Skin epidermis (tissue), 12 donors: ENCODE results near the gene CRB3.

Experiments
- H3K27ac ChIP-seq, 21 experiments: fragments of 200-600 bp; sonication (generic) in 11 of 21; one replicate each; pipeline ENCODE4 v1.5.0; 2020; ENCODE audit warnings: mild to moderate bottlenecking in 3 of 21, inconsistent platforms in 2 of 21, moderate library complexity in 2 of 21
- H3K4me3 ChIP-seq, 7 experiments: fragments of 200-600 bp; sonication (generic) in 2 of 7; one replicate each; pipeline ENCODE4 v1.5.0; 2020; ENCODE audit warnings: inconsistent platforms in 2 of 7, mild to moderate bottlenecking in 2 of 7, moderate library complexity in 1 of 7

The CRB3 gene

GRCh38 chr19:6460099-6460884, 3.8 kb upstream of the CRB3 start:
- Histone ChIP-seq H3K27ac (peak overlapping the region in 18 of 21 experiments; percentile 39 to 87 (median 77)), H3K4me3 (peak overlapping the region; percentile 49 to 83 (median 67))

GRCh38 chr19:6465006-6465405, 935 bp downstream of the CRB3 start:
- H3K4me3 ChIP-seq, result peak overlapping the region in 5 of 7 experiments; percentile 30 to 69 (median 55)
- H3K27ac ChIP-seq, result peak overlapping the region in 8 of 21 experiments; percentile 62 to 88 (median 82)

GRCh38 chr19:6465663-6466062, 1.6 kb downstream of the CRB3 start:
- Histone ChIP-seq H3K27ac (no peak overlapping the region), H3K4me3 (no peak overlapping the region)

DNA sequence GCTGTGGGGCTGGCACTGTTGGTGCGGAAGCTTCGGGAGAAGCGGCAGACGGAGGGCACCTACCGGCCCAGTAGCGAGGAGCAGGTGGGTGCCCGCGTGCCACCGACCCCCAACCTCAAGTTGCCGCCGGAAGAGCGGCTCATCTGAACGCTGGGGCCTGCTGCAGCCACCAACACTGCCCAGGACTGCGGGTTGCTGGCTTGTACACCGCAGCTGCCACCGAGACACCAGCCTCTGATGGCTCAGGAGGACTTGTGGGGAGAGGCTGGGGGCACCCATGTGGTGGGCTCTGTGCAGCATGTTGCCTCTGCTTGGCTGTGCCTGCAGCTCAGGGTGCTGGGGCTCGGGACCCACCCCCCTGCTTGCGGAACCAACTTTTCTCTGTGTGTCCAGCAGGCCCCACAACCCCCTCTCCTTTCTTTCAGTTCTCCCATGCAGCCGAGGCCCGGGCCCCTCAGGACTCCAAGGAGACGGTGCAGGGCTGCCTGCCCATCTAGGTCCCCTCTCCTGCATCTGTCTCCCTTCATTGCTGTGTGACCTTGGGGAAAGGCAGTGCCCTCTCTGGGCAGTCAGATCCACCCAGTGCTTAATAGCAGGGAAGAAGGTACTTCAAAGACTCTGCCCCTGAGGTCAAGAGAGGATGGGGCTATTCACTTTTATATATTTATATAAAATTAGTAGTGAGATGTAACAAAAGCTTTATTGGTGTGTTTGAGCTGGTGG, 2.6 kb downstream of the CRB3 start:
- Histone ChIP-seq H3K4me3 (no peak overlapping the region), H3K27ac (no peak overlapping the region)

DNA sequence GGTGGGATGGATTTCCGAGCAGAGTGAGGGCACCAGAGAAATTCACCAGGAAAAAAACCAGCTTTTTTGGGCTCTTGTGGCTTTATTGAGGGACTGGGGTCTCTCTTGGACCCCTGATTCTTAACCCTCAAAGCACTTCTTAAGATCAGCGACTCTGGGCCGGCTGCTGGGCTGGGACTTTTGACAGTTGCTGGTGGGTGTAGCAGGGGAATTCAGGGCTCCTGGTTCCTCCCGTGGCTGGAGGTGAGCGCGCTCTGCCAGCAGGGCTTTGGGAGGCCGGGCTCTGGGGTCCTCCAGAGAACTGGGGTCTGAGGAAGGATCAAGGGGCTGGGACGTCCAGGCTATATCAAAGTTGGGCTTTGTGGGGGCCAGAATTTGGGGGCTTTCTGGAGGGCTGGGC, 3.3 kb downstream of the CRB3 start:
- no peak overlapping the region for H3K27ac ChIP-seq
- H3K4me3 ChIP-seq, result no peak overlapping the region

GRCh38 chr19:6470173-6470572, 6.1 kb downstream of the CRB3 start:
- no peak overlapping the region for H3K4me3 ChIP-seq

GRCh38 chr19:6471076-6471475, 7.0 kb downstream of the CRB3 start:
- H3K4me3 ChIP-seq, result no peak overlapping the region
- no peak overlapping the region for H3K27ac ChIP-seq

More at GRCh38 chr19:6470173-6470572, 6.1 kb downstream of the CRB3 start:
- no peak overlapping the region for H3K27ac ChIP-seq

DNA sequence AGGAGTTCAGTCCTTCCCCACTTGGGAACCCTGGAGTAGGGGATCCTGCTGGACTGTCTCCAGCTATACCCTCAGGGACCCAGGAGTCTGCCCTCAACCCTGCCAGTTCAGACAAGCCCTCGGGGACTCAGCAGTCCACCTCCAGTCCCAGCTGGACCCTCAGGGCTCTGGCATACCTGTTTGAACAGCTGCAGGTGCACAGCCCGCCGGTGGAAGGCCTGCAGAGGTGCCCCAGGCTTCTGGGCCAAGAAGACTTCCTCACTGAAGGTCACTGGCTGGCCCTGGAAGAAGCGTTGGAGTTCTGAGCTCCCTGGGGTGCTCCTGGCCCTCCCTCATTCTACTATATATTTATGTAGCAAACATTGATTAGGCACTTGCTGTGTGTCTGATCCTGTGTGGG, 8.6 kb downstream of the CRB3 start:
- Histone ChIP-seq H3K4me3 (no peak overlapping the region), H3K27ac (no peak overlapping the region)

GRCh38 chr19:6473647-6474046, 9.6 kb downstream of the CRB3 start:
- H3K4me3 ChIP-seq, result no peak overlapping the region

GRCh38 chr19:6475321-6476108, 11.4 kb downstream of the CRB3 start:
- no peak overlapping the region for H3K4me3 ChIP-seq

More at GRCh38 chr19:6473647-6474046, 9.6 kb downstream of the CRB3 start:
- no peak overlapping the region for H3K27ac ChIP-seq

DNA sequence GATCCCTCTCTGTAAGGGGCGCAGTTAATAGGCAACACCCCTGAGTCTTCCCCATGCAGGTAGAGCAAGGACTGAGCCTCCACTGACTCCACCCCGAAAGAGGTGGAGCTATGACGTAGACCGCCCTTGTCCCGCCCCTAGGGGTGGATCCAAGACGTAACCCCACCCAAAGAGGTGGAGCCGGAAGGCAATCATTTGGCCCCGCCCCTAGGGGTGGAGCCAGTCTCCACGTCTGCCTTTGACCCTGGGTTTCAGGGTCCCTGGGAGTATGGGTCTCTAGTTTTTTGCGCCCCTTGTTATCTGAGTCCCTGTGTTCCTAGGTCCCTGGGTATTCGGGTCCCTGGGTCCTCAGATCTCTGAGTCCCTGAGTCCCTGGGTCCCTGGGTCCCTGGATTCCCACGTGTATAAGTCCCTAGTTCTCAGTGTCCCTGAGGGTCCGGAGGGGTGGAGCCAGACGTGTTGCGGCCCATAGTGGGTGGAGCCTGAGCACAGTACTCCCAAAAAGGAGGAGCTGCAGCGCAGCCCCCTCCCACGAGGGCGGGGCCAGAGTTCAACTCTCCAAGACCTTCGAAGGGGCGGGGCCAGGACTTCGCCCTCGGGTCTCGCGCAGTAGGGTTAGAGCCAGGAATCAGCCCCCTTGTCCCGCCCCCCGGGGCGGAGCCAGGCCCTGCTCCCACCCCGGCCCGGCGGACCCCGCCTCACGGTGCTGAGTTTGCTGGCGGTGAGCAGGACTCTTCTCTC, 12.3 kb downstream of the CRB3 start:
- Histone ChIP-seq H3K27ac (no peak overlapping the region), H3K4me3 (peak overlapping the region in 1 of 7 experiments; percentile 19)

More at GRCh38 chr19:6475321-6476108, 11.4 kb downstream of the CRB3 start:
- H3K27ac ChIP-seq, result no peak overlapping the region

- peak overlapping the region in 1 of 7 experiments; percentile 19 for H3K4me3 ChIP-seq
- no peak overlapping the region for H3K27ac ChIP-seq
Observed at GRCh38 chr19:6476896-6477431, 12.9 kb downstream of the CRB3 start.

- Histone ChIP-seq H3K4me3 (no peak overlapping the region), H3K27ac (no peak overlapping the region)
Observed at GRCh38 chr19:6478815-6479214, 14.7 kb downstream of the CRB3 start.

- Histone ChIP-seq H3K4me3 (no peak overlapping the region), H3K27ac (no peak overlapping the region)
Observed at GRCh38 chr19:6479836-6480398, 15.8 kb downstream of the CRB3 start.

- H3K27ac ChIP-seq, result peak overlapping the region in 19 of 21 experiments; percentile 15 to 96 (median 79)
- H3K4me3 ChIP-seq, result peak overlapping the region; percentile 15 to 49 (median 35)
Observed at GRCh38 chr19:6480848-6481415, 16.9 kb downstream of the CRB3 start.

GRCh38 chr19:6481541-6482342, 17.7 kb downstream of the CRB3 start, which contains the start of gene DENND1C:
DENND1C (minus strand) TSS chr19:6481787; CDS start chr19:6481695, 92 bp downstream.
- H3K27ac ChIP-seq, result peak within 1 kb of the TSS in 19 of 21 experiments; percentile 15 to 96 (median 79)
- H3K4me3 ChIP-seq, result peak within 1 kb of the TSS; percentile 15 to 49 (median 35)

DNA sequence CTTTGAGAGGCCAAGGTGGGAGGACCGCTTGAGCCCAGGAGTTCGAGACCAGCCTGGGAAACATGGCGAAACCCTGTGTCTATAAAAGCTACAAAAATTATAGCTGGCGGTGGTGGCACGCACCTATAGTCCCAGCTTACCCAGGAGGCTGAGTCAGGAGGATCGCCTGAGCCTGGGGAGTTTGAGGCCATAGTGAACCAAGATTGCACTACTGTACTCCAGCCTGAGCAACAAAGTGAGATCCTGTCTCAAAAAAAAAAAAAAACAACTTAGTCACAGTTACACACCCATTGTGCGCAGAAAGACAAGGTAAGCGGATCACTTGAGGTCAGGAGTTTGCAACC, 18.2 kb downstream of the CRB3 start:
- Histone ChIP-seq H3K27ac (peak overlapping the region in 14 of 21 experiments; percentile 60 to 96 (median 80)), H3K4me3 (no peak overlapping the region)

DNA sequence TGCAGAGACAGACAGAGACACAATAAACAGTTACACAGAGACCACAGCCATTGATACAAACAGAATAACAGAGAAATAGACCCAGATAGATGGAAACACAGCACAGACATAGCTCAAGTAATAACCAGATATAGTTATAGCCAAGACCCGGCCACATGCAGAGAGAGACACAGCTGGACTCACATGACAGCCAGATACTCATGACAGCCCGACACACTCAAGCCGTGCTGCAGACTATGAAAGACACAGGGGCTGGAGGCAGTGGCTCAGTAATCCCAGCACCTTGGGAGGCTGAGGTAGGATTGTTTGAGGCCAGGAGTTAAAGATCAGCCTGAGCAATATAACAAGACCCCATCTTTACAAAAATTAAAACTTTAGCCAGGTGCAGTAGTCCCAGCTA, 19.2 kb downstream of the CRB3 start:
- Histone ChIP-seq H3K4me3 (no peak overlapping the region), H3K27ac (no peak overlapping the region)
